ENCODE measurements around the gene HS3ST3A1. TPM values are rescaled to one million over a fixed set of nuclear protein-coding genes. Genes with fewer than 3 reads are reported as not detected.

The HS3ST3A1 gene
- total RNA-seq, 1 experiment from 2014 or later, result 10.4 TPM

- no peak for DNase-seq (ENCODE audit: unreplicated experiment)
- ChIA-PET POLR2A (no interaction called here), CTCF (no interaction called here)
- no peak for TF ChIP-seq CTCF (IDR thresholded peaks at IDR 0.05; ENCODE audit: unreplicated experiment)
- intact Hi-C loops (cut with micrococcal nuclease), result loop anchor here (5.0 to 10.0 kb wide), 2 partner anchors 148 to 195 kb away; no protein-coding TSS in a partner anchor
- Mint-ChIP-seq H3K4me3 (ENCODE audit: unreplicated experiment) (no peak overlapping the region), H3K9me3 (ENCODE audit: unreplicated experiment) (no peaks in the 10 kb centered on the region), H3K27me3 (ENCODE audit: insufficient read depth, unreplicated experiment) (no peaks in the 10 kb centered on the region), H3K27ac (ENCODE audit: low read depth, unreplicated experiment) (peak overlapping the region; percentile 50), H3K36me3 (ENCODE audit: insufficient read depth, unreplicated experiment) (peaks cover 17% of the 10 kb centered on the region), H3K4me1 (ENCODE audit: insufficient read depth, unreplicated experiment) (peaks cover 27% of the 10 kb centered on the region)
- BruUV-seq (replicated peaks), result no TSS peak
These were observed 59.1 kb downstream of the HS3ST3A1 start for GRCh38 chr17:13542636-13543035.

- Mint-ChIP-seq H3K4me1 (ENCODE audit: insufficient read depth, unreplicated experiment) (peaks cover 27% of the 10 kb centered on the region), H3K27me3 (ENCODE audit: insufficient read depth, unreplicated experiment) (no peaks in the 10 kb centered on the region), H3K36me3 (ENCODE audit: insufficient read depth, unreplicated experiment) (peaks cover 10% of the 10 kb centered on the region), H3K27ac (ENCODE audit: low read depth, unreplicated experiment) (peak overlapping the region; percentile 75), H3K9me3 (ENCODE audit: unreplicated experiment) (no peaks in the 10 kb centered on the region), H3K4me3 (ENCODE audit: unreplicated experiment) (peak overlapping the region; percentile 7)
- intact Hi-C loops (cut with micrococcal nuclease), result loop anchor here (5.0 to 10.0 kb wide), 2 partner anchors 146 to 194 kb away; no protein-coding TSS in a partner anchor
- CTCF ChIA-PET, result no interaction called here
- DNase-seq (ENCODE audit: unreplicated experiment), result peak; percentile 78
- POLR2A ChIA-PET, result interaction anchor here (0.7 kb wide), 2 partner anchors 17 to 28 kb away, joined by 3 read pairs; no protein-coding TSS in a partner anchor
- no peak for TF ChIP-seq CTCF (IDR thresholded peaks at IDR 0.05; ENCODE audit: unreplicated experiment)
- no TSS peak for BruUV-seq (replicated peaks)
These were observed 60.7 kb downstream of the HS3ST3A1 start for GRCh38 chr17:13541032-13541480.

DNA sequence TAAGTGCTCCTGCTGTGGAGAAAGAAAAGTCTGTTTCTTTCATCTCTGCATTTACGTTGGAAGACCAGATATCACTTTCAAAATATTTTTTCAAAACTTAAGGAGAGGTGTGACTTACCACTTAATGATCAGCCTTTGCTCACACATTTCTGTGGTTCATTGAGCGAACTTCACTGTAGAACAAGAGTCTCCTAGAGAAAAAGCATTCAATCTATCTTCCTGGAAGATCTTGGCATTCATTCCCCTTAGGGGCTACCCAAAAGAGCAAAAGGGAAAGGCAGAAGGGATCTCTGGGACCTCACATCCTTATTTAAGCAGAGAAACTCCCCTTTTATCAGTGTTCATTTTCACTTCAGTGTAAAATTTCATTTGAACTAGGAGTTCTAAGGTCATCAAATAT lies 61.2 kb downstream of the HS3ST3A1 start:
- H3K4me1 Mint-ChIP-seq (ENCODE audit: insufficient read depth, unreplicated experiment), result peaks cover 27% of the 10 kb centered on the region
- no peak for TF ChIP-seq CTCF (IDR thresholded peaks at IDR 0.05; ENCODE audit: unreplicated experiment)
- H3K9me3 Mint-ChIP-seq (ENCODE audit: unreplicated experiment), result no peaks in the 10 kb centered on the region
- H3K4me3 Mint-ChIP-seq (ENCODE audit: unreplicated experiment), result peak overlapping the region; percentile 7
- ChIA-PET CTCF (no interaction called here), POLR2A (interaction anchor here (0.7 kb wide), 2 partner anchors 18 to 28 kb away, joined by 3 read pairs; no protein-coding TSS in a partner anchor)
- H3K27ac Mint-ChIP-seq (ENCODE audit: low read depth, unreplicated experiment), result peak overlapping the region; percentile 75
- peaks cover 10% of the 10 kb centered on the region for H3K36me3 Mint-ChIP-seq (ENCODE audit: insufficient read depth, unreplicated experiment)
- DNase-seq (ENCODE audit: unreplicated experiment), result no peak
- intact Hi-C loops (cut with micrococcal nuclease), result loop anchor here (5.0 to 10.0 kb wide), 2 partner anchors 146 to 193 kb away; no protein-coding TSS in a partner anchor
- no peaks in the 10 kb centered on the region for H3K27me3 Mint-ChIP-seq (ENCODE audit: insufficient read depth, unreplicated experiment)
- BruUV-seq (replicated peaks), result no TSS peak

DNA sequence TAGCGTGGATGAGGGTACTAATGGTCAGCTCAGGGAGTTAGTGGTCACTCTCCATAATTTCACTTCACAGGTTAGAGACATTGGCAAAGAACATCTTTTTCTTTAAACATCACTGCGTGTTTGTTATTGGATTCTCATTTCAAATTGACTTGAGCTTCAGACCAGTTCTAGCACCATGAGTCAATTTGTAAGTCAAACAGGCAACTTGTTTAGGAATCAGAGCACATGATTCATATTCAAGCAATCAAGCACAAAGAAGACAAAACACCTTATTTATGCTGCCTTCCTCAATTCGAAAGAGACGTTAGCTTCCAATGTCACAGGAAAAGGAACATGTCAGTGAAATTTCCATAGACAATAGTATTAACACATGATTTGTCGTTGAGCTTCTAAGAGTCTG lies 62.3 kb downstream of the HS3ST3A1 start:
- Mint-ChIP-seq H3K4me1 (ENCODE audit: insufficient read depth, unreplicated experiment) (peaks cover 22% of the 10 kb centered on the region), H3K36me3 (ENCODE audit: insufficient read depth, unreplicated experiment) (peaks cover 10% of the 10 kb centered on the region)

More for the DNA sequence above, 62.3 kb downstream of the HS3ST3A1 start:
- no peaks in the 10 kb centered on the region for H3K27me3 Mint-ChIP-seq (ENCODE audit: insufficient read depth, unreplicated experiment)
- no peak overlapping the region for H3K27ac Mint-ChIP-seq (ENCODE audit: low read depth, unreplicated experiment)
- ChIA-PET CTCF (interaction anchor here (0.6 to 1.0 kb wide), 3 partner anchors 20 to 1719 kb away, joined by 3 to 4 read pairs (median 4); no protein-coding TSS in a partner anchor), POLR2A (no interaction called here)
- H3K9me3 Mint-ChIP-seq (ENCODE audit: unreplicated experiment), result no peaks in the 10 kb centered on the region
- intact Hi-C loops (cut with micrococcal nuclease), result no loop called here
- no peak overlapping the region for H3K4me3 Mint-ChIP-seq (ENCODE audit: unreplicated experiment)
- DNase-seq (ENCODE audit: unreplicated experiment), result no peak
- no peak for TF ChIP-seq CTCF (IDR thresholded peaks at IDR 0.05; ENCODE audit: unreplicated experiment)
- no TSS peak for BruUV-seq (replicated peaks)

All from MCF 10A (cell line).